Motor neuron (in vitro differentiated cells): Measurements from ENCODE around the gene VPS35L. TPM values are rescaled to one million over a fixed set of nuclear protein-coding genes. Genes with fewer than 3 reads are reported as not detected.

ENCODE experiments used
- ATAC-seq, 8 experiments: fragments of 200-7000 bp; cut with Tn5 transposase; replicated peaks in 6 of 8; 2 replicates each; pipeline ENCODE4 v1.8.0; 2021; ENCODE audit warnings: mild to moderate bottlenecking in 8 of 8, moderate library complexity in 8 of 8
- H3K27ac ChIP-seq, 2 donors: fragments of 250-450 bp; sonication (Bioruptor Pico); 2 replicates each; pipeline ENCODE4 v1.9.0; 2021; ENCODE audit warnings: antibody characterized with exemption in 2 of 2, mild to moderate bottlenecking in 2 of 2, moderate library complexity in 1 of 2
- H3K4me1 ChIP-seq, 2 donors: fragments of 250-450 bp; sonication (Bioruptor Pico); replicated peaks in 1 of 2; 2 replicates each; pipeline ENCODE4 v1.6.1; 2021; ENCODE audit warnings: antibody characterized with exemption in 2 of 2, mild to moderate bottlenecking in 2 of 2, moderate library complexity in 1 of 2
- H3K4me3 ChIP-seq, 5 donors: fragments of 250-450 bp; sonication (Bioruptor Pico); 2 replicates each; pipeline ENCODE4 v1.9.0; 2021; ENCODE audit warnings: antibody characterized with exemption in 5 of 5, mild to moderate bottlenecking in 5 of 5, moderate library complexity in 4 of 5
- WGBS, 10 experiments: fragments of 450-650 bp; shearing (Covaris generic); methylation state at CpG; one replicate each; pipeline ENCODE4 v1.0.0; 2022; 5-methylcytosine and 5-hydroxymethylcytosine counted together
- in situ Hi-C, 9 experiments: fragments of 400-800 bp; cut with MboI; loops; one replicate each; pipeline ENCODE4 v1.15.0; 2021; ENCODE audit warnings: low sequenced_read_pairs in 9 of 9, low pct_unique_long_range_greater_than_20kb in 2 of 9; ENCODE audit not compliant: unreplicated experiment in 9 of 9
- total RNA-seq, 8 experiments: library from RNA; unstranded; fragments of 300-600 nt; gene quantifications; 2 replicates each; pipeline versions ENCODE4 v1.2.3 to v1.2.4, GENCODE V29; 2022

VPS35L gene
- 10 to 100 TPM; 24.8 to 63.9 (median 42.2) TPM for total RNA-seq

GRCh38 chr16:19555186-19555937 lies at the start of gene VPS35L:
TSS of gene VPS35L (plus strand) at chr16:19555703. CDS start at chr16:19555730, 27 bp downstream.
- in situ Hi-C loops = no loop called here
- ATAC-seq = peak; percentile 94 to 97 (median 96)
- Histone ChIP-seq H3K4me3 (peak within 1 kb of the TSS; percentile 66 to 76 (median 74)), H3K4me1 (peaks cover 4% of the 10 kb centered on the region in 2 donors), H3K27ac (peak within 1 kb of the TSS; percentile 73 to 86)
- 0 to 20% (median 3%) methylated on average over 1 to 25 of the region's 53 CpGs; no CpG with 5 or more reads in 2 of the 10 experiments for WGBS, 10 experiments

- ATAC-seq = no peak
- H3K4me3 ChIP-seq = no peak overlapping the region
- WGBS, 10 experiments = 78 to 100% (median 94%) methylated on average over 1 to 4 of the region's 4 CpGs; no CpG with 5 or more reads in 2 of the 10 experiments
- in situ Hi-C loops = loop anchor here in 4 of 9 experiments (25.0 kb wide), 3 partner anchors 345 to 445 kb away; partner anchors contain the start of genes COQ7 (in 1 of the 4) and SYT17 (in 1 of the 4)
- no peak overlapping the region for H3K27ac ChIP-seq
- H3K4me1 ChIP-seq = no peaks in the 10 kb centered on the region
Measured at GRCh38 chr16:19506965-19507364, 48.5 kb upstream of the VPS35L start.

GRCh38 chr16:19507867-19508266 lies 47.6 kb upstream of the VPS35L start:
- Histone ChIP-seq H3K4me3 (no peak overlapping the region), H3K27ac (no peak overlapping the region), H3K4me1 (no peaks in the 10 kb centered on the region)
- in situ Hi-C loops = loop anchor here in 4 of 9 experiments (25.0 kb wide), 3 partner anchors 346 to 446 kb away; partner anchors contain the start of genes COQ7 (in 1 of the 4) and SYT17 (in 1 of the 4)
- WGBS, 10 experiments = 60 to 100% (median 88%) methylated on average over 1 to 2 of the region's 2 CpGs; no CpG with 5 or more reads in 3 of the 10 experiments
- peak in 2 of 8 experiments; percentile 41 to 83 for ATAC-seq

GRCh38 chr16:19512297-19512696 lies 43.2 kb upstream of the VPS35L start:
- no peaks in the 10 kb centered on the region for H3K4me1 ChIP-seq
- no peak overlapping the region for H3K27ac ChIP-seq
- no peak overlapping the region for H3K4me3 ChIP-seq
- no peak for ATAC-seq
- in situ Hi-C loops = loop anchor here in 4 of 9 experiments (25.0 kb wide), 3 partner anchors 350 to 450 kb away; partner anchors contain the start of genes COQ7 (in 1 of the 4) and SYT17 (in 1 of the 4)

- Histone ChIP-seq H3K27ac (no peak overlapping the region), H3K4me1 (peaks cover 0 to 4% of the 10 kb centered on the region in 2 donors), H3K4me3 (no peak overlapping the region)
- 90 to 100% (median 97%) methylated on average over 2 to 4 of the region's 4 CpGs for WGBS, 10 experiments
- ATAC-seq = no peak
- in situ Hi-C loops = loop anchor here in 4 of 9 experiments (25.0 kb wide), 3 partner anchors 351 to 451 kb away; partner anchors contain the start of genes COQ7 (in 1 of the 4) and SYT17 (in 1 of the 4)
Measured at GRCh38 chr16:19513377-19514053, 42.0 kb upstream of the VPS35L start.

GRCh38 chr16:19515757-19516156 lies 39.7 kb upstream of the VPS35L start:
- in situ Hi-C loops = loop anchor here in 4 of 9 experiments (25.0 kb wide), 3 partner anchors 353 to 453 kb away; partner anchors contain the start of genes COQ7 (in 1 of the 4) and SYT17 (in 1 of the 4)
- WGBS, 10 experiments = 23 to 100% (median 88%) methylated on average over 1 to 2 of the region's 2 CpGs; no CpG with 5 or more reads in 2 of the 10 experiments
- no peak overlapping the region for H3K4me3 ChIP-seq

GRCh38 chr16:19517424-19518089 lies 37.9 kb upstream of the VPS35L start:
- WGBS, 10 experiments = 13 to 100% (median 95%) methylated on average over 1 to 8 of the region's 8 CpGs
- in situ Hi-C loops = loop anchor here in 4 of 9 experiments (25.0 kb wide), 3 partner anchors 355 to 455 kb away; partner anchors contain the start of genes COQ7 (in 1 of the 4) and SYT17 (in 1 of the 4)
- Histone ChIP-seq H3K27ac (no peak overlapping the region), H3K4me1 (peaks cover 10 to 27% of the 10 kb centered on the region in 2 donors), H3K4me3 (no peak overlapping the region)
- ATAC-seq = peak in 2 of 8 experiments; percentile 32 to 35

More at GRCh38 chr16:19515757-19516156, 39.7 kb upstream of the VPS35L start:
- ATAC-seq = peak in 3 of 8 experiments; percentile 73 to 81 (median 79)
- Histone ChIP-seq H3K27ac (no peak overlapping the region), H3K4me1 (peaks cover 5 to 21% of the 10 kb centered on the region in 2 donors)

- H3K4me1 ChIP-seq = peaks cover 10 to 28% of the 10 kb centered on the region in 2 donors
- H3K27ac ChIP-seq = no peak overlapping the region
Measured at GRCh38 chr16:19518388-19518787, 37.1 kb upstream of the VPS35L start.

GRCh38 chr16:19520861-19521331 lies 34.6 kb upstream of the VPS35L start:
- 0 to 14% (median 6%) methylated on average over 2 to 8 of the region's 8 CpGs for WGBS, 10 experiments

More at GRCh38 chr16:19518388-19518787, 37.1 kb upstream of the VPS35L start:
- WGBS, 10 experiments = 20 to 82% (median 69%) methylated on average over 1 to 2 of the region's 2 CpGs; no CpG with 5 or more reads in 1 of the 10 experiments
- in situ Hi-C loops = loop anchor here in 4 of 9 experiments (25.0 kb wide), 3 partner anchors 356 to 456 kb away; partner anchors contain the start of genes COQ7 (in 1 of the 4) and SYT17 (in 1 of the 4)
- ATAC-seq = no peak
- no peak overlapping the region for H3K4me3 ChIP-seq

GRCh38 chr16:19521471-19522396 lies 33.8 kb upstream of the VPS35L start, which contains the start of gene GDE1:
TSS of gene GDE1 (minus strand) at chr16:19522098. CDS start at chr16:19521964, 134 bp downstream.
- H3K27ac ChIP-seq = peak within 1 kb of the TSS; percentile 79 to 82
- ATAC-seq = peak; percentile 66 to 88 (median 84)
- H3K4me3 ChIP-seq = peak within 1 kb of the TSS; percentile 59 to 82 (median 76)
- H3K4me1 ChIP-seq = peaks cover 10 to 38% of the 10 kb centered on the region in 2 donors
- 0 to 3% (median 0%) methylated on average over 3 to 21 of the region's 62 CpGs; no CpG with 5 or more reads in 2 of the 10 experiments for WGBS, 10 experiments
- in situ Hi-C loops = loop anchor here in 4 of 9 experiments (25.0 kb wide), 3 partner anchors 359 to 459 kb away; partner anchors contain the start of genes COQ7 (in 1 of the 4) and SYT17 (in 1 of the 4)

More at GRCh38 chr16:19520861-19521331, 34.6 kb upstream of the VPS35L start:
- H3K27ac ChIP-seq = no peak overlapping the region
- in situ Hi-C loops = loop anchor here in 4 of 9 experiments (25.0 kb wide), 3 partner anchors 359 to 459 kb away; partner anchors contain the start of genes COQ7 (in 1 of the 4) and SYT17 (in 1 of the 4)
- H3K4me3 ChIP-seq = peak overlapping the region; percentile 59 to 82 (median 76)
- H3K4me1 ChIP-seq = peaks cover 10 to 34% of the 10 kb centered on the region in 2 donors
- ATAC-seq = no peak

GRCh38 chr16:19522397-19522732 lies 33.1 kb upstream of the VPS35L start:
- Histone ChIP-seq H3K4me1 (peaks cover 10 to 38% of the 10 kb centered on the region in 2 donors), H3K4me3 (peak overlapping the region; percentile 59 to 82 (median 76)), H3K27ac (peak overlapping the region in 1 of 2 donors; percentile 82)
- in situ Hi-C loops = loop anchor here in 4 of 9 experiments (25.0 kb wide), 3 partner anchors 360 to 460 kb away; partner anchors contain the start of genes COQ7 (in 1 of the 4) and SYT17 (in 1 of the 4)
- no peak for ATAC-seq
- WGBS, 10 experiments = 10 to 80% (median 30%) methylated on average over 1 to 5 of the region's 5 CpGs; no CpG with 5 or more reads in 2 of the 10 experiments
